Mesendoderm (in vitro differentiated cells): ENCODE data around the gene POLG2.
A peak's percentile ranks its signal among the peaks of the same experiment; 100 is the strongest.

Source experiments
- DNase-seq: peaks from one replicate; pipeline ENCODE4 v3.0.0; 2013
- H2AK5ac ChIP-seq: 2 replicates; pipeline ENCODE4 v1.6.1; 2013; ENCODE audit warnings: low read length, inconsistent platforms
- H2BK120ac ChIP-seq: 2 replicates; pipeline ENCODE4 v1.6.1; 2013; ENCODE audit warnings: low read depth, mild to moderate bottlenecking, low read length, moderate library complexity, mixed read lengths
- H2BK15ac ChIP-seq: replicated peaks from 2 replicates; pipeline ENCODE4 v1.6.1; 2013; ENCODE audit warnings: low read depth, mild to moderate bottlenecking, moderate library complexity
- H2BK5ac ChIP-seq: 2 replicates; pipeline ENCODE4 v1.6.1; 2013; ENCODE audit warnings: low read length, inconsistent platforms
- H3K18ac ChIP-seq: 2 replicates; pipeline ENCODE4 v1.6.1; 2013; ENCODE audit warnings: mild to moderate bottlenecking, low read length, mixed read lengths
- H3K23ac ChIP-seq: one replicate; pipeline ENCODE4 v1.6.1; 2013; ENCODE audit warnings: low read length
- H3K27ac ChIP-seq: 2 replicates; pipeline ENCODE4 v1.5.1; 2013; ENCODE audit warnings: low read depth, mild to moderate bottlenecking, inconsistent platforms, low read length, moderate library complexity
- H3K27me3 ChIP-seq: 2 replicates; pipeline ENCODE4 v1.6.1; 2013; ENCODE audit warnings: low read length, control low read depth, mild to moderate bottlenecking, inconsistent platforms; ENCODE audit not compliant: insufficient read depth, poor library complexity
- H3K36me3 ChIP-seq: 2 replicates; pipeline ENCODE4 v1.6.1; 2013; ENCODE audit warnings: low read length, inconsistent platforms; ENCODE audit not compliant: control insufficient read depth, insufficient read depth
- H3K4ac ChIP-seq: one replicate; pipeline ENCODE4 v1.6.1; 2013; ENCODE audit warnings: low read depth, mild to moderate bottlenecking, low read length, moderate library complexity
- H3K4me1 ChIP-seq: 2 replicates; pipeline ENCODE4 v1.6.1; 2013; ENCODE audit warnings: low read depth, low read length, inconsistent platforms; ENCODE audit not compliant: control insufficient read depth
- H3K4me2 ChIP-seq: 2 replicates; pipeline ENCODE4 v1.6.1; 2013; ENCODE audit warnings: low read length
- H3K4me3 ChIP-seq: 2 replicates; pipeline ENCODE4 v1.5.1; 2013; ENCODE audit warnings: mild to moderate bottlenecking, low read length
- H3K56ac ChIP-seq: one replicate; pipeline ENCODE4 v1.6.1; 2013; ENCODE audit warnings: low read length
- H3K79me1 ChIP-seq: 2 replicates; pipeline ENCODE4 v1.6.1; 2013; ENCODE audit warnings: low read length, inconsistent platforms
- H3K79me2 ChIP-seq: 2 replicates; pipeline ENCODE4 v1.6.1; 2013; ENCODE audit warnings: mild to moderate bottlenecking, low read length; ENCODE audit not compliant: control insufficient read depth, insufficient read depth
- H3K9ac ChIP-seq: 2 replicates; pipeline ENCODE4 v1.6.1; 2013; ENCODE audit warnings: low read length, inconsistent platforms
- H4K5ac ChIP-seq: one replicate; pipeline ENCODE4 v1.6.1; 2013; ENCODE audit warnings: low read length
- H4K8ac ChIP-seq: one replicate; pipeline ENCODE4 v1.6.1; 2013; ENCODE audit warnings: low read depth, mild to moderate bottlenecking, control low read depth, low read length, moderate library complexity
- WGBS: extraction: QIAGEN DNeasy Blood & Tissue Kit; methylation state at CpG from one replicate; pipeline ENCODE4 v1.1.7; 2013; ENCODE audit warnings: low lambda C conversion rate, missing lambda C conversion rate; ENCODE audit not compliant: insufficient coverage; ENCODE audit errors: extremely low coverage; 5-methylcytosine and 5-hydroxymethylcytosine counted together

The POLG2 gene

DNA sequence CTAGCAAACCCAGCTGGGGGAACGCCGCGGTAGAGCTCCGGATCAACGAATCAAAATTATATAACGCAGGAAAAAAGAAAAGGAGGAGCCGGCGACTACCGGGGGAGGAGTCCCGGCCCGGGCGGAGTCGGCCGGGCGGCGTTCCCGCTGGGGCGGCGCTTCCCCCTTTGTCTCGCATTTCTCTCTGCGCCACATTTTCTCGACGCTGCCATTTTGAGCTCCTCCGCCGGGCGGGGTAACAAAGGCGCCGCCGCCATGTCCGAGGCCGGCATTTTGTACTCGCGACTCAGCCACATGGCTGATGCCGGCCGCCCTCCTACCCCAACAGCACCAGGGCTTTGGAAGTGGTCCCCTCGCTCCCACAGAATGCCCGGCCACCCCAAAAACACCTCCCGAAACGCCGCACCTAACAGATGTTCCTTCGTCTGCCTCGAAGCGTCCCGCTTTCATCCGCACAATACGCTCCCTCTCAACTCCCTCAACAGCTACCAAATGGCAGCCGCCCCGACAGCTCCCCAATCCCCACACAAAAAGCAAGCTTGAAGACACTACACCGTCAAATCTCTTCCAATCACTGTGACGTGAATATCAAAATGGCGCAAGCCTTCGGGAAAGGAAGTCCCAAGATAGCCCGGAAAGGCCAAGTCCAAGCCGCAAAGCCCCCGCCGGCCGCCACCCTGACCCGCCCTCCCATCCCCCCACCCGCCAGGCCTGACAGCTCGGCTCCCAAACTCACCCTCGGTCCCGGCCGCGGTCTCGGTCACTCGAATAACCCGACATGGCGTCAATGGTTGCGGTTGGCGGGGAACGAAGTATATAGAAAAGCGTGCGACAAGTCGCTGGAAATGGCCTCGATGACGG, 8.7 kb upstream of the POLG2 start:
- Histone ChIP-seq H3K27ac (peak overlapping the region; percentile 92), H2AK5ac (peak overlapping the region; percentile 99)
- no CpG with 5 or more reads among the region's 76 CpGs for WGBS

DNA sequence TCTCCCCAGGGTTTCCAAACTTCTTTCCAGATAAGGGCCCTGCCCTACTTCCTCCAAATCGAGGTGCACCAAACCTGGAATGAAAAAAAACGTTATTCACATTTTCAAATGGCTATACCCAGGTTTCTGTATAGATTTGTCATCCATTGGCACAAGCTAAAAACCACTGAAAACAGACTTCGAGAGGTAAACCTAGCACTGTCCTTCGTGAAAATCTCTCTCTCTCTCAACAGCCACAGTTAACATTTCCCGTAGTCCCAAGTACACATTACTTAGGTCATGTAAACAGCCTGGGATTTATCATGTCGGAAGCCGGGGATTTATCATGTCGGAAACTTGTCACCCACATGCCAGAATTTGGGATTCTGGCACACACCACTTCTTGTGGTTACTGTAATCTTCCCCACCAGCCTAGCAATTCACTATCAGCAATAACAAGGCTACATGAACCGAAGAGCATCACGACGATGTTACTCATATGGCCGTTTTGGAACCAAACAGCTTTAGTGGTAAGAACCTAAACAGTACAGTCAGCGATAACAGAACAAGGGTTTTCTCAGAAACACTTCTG, 8.0 kb upstream of the POLG2 start:
- Histone ChIP-seq H3K4me3 (peak overlapping the region; percentile 100), H2BK120ac (no peak overlapping the region), H3K79me2 (peaks cover 76% of the 10 kb centered on the region), H3K79me1 (peaks cover 23% of the 10 kb centered on the region), H3K4me1 (no peaks in the 10 kb centered on the region), H3K4me2 (peak overlapping the region; percentile 93), H2AK5ac (no peak overlapping the region), H4K8ac (no peak overlapping the region), H4K5ac (peak overlapping the region; percentile 13), H3K56ac (peak overlapping the region; percentile 100), H3K9ac (peak overlapping the region; percentile 100), H3K27ac (no peak overlapping the region), H2BK5ac (no peak overlapping the region), H3K18ac (no peak overlapping the region), H3K27me3 (no peaks in the 10 kb centered on the region), H2BK15ac (no peak overlapping the region), H3K36me3 (peaks cover 30% of the 10 kb centered on the region), H3K23ac (peak overlapping the region; percentile 70), H3K4ac (peak overlapping the region; percentile 98)
- peak; percentile 37 for DNase-seq
- no CpG with 5 or more reads among the region's 13 CpGs for WGBS

More for the DNA sequence above, 8.7 kb upstream of the POLG2 start:
- Histone ChIP-seq H3K4me2 (peak overlapping the region; percentile 93), H3K4me1 (no peaks in the 10 kb centered on the region), H4K8ac (peak overlapping the region; percentile 92), H3K27me3 (no peaks in the 10 kb centered on the region), H4K5ac (no peak overlapping the region), H2BK5ac (peak overlapping the region; percentile 94), H3K56ac (peak overlapping the region; percentile 100), H2BK120ac (peak overlapping the region; percentile 46), H3K79me1 (peaks cover 20% of the 10 kb centered on the region), H3K79me2 (peaks cover 74% of the 10 kb centered on the region), H2BK15ac (no peak overlapping the region), H3K4me3 (peak overlapping the region; percentile 100), H3K9ac (peak overlapping the region; percentile 100), H3K4ac (peak overlapping the region; percentile 98), H3K23ac (peak overlapping the region; percentile 95), H3K18ac (peak overlapping the region; percentile 86), H3K36me3 (peaks cover 24% of the 10 kb centered on the region)
- peak; percentile 86 for DNase-seq

DNA sequence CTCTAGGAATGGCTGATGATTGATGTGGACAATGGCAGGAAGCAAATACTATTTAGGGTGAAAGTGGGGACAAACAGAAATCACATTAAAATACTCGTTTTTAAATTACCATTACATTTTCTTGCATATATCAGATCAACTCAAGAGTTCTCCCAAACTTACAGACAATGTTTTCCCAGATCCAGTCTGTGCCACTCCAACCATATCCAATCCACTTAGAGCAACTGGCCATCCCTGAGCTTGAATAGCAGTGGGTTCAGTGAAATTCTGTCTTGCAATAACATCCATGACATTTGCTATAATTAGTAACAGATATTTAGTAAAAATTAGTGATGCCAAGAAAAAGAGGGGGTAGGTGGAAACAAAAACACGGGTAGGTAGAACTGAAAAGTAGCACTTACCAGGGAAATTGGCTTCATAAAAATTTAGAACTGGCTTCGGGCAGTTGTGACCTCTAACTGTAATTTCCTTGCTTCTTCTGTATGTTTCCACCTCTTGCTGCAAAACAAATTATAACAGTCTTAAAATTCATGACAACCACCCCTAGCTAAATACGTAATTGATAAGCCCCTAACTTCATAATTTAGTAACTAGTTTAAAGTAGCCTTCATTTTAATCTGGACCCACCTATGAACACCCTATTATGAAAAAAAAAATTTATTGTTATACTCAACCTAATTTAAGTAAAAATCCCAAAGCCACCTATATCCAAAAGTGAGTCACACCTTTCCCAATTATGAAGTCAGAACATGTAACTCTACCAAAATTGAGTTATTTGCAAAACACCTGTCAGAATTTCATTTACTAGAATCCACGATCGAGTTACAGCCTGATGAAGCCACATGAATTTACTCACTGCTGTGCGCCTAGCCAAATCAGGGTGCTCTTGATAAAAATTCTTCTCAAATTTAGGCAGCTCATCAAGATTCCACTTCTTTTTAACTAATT, 7.2 kb upstream of the POLG2 start:
- Histone ChIP-seq H3K18ac (no peak overlapping the region), H3K79me2 (peaks cover 71% of the 10 kb centered on the region), H2AK5ac (no peak overlapping the region), H3K4me3 (peak overlapping the region; percentile 100), H3K36me3 (peaks cover 31% of the 10 kb centered on the region), H3K4me1 (no peaks in the 10 kb centered on the region), H2BK5ac (no peak overlapping the region), H4K5ac (no peak overlapping the region), H3K27ac (no peak overlapping the region), H3K23ac (no peak overlapping the region), H3K27me3 (no peaks in the 10 kb centered on the region), H2BK15ac (no peak overlapping the region), H3K4me2 (peak overlapping the region; percentile 93), H3K9ac (peak overlapping the region; percentile 100), H3K4ac (no peak overlapping the region), H3K79me1 (peaks cover 22% of the 10 kb centered on the region), H3K56ac (peak overlapping the region; percentile 100), H2BK120ac (no peak overlapping the region), H4K8ac (no peak overlapping the region)
- no peak for DNase-seq
- no CpG with 5 or more reads among the region's 7 CpGs for WGBS

DNA sequence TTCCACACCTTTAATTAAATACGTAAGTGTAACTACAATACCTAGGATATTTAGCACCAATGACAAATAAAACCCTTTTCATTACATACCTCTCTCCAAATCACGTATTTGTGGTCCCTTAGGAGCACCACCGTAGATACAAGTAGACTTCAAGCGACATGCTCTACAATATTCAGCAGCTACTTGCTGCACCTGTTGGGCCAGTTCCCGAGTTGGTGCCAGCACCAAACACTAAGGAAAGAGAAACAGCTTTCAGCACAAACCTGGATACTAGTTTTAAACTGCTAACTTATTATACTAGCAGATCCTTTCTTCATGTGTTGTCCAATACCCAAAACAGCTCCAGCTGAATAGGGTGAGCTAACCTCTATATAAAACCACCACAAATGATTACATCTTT, 6.5 kb upstream of the POLG2 start:
- 100% methylated on average over 1 of the region's 5 CpGs for WGBS
- Histone ChIP-seq H3K4me3 (no peak overlapping the region), H3K23ac (no peak overlapping the region), H3K79me1 (peaks cover 19% of the 10 kb centered on the region), H3K4me1 (no peaks in the 10 kb centered on the region), H2AK5ac (no peak overlapping the region), H3K56ac (no peak overlapping the region), H3K79me2 (peaks cover 66% of the 10 kb centered on the region), H2BK120ac (no peak overlapping the region), H3K9ac (no peak overlapping the region), H3K27ac (no peak overlapping the region), H4K8ac (no peak overlapping the region), H3K18ac (no peak overlapping the region), H3K4ac (no peak overlapping the region), H2BK15ac (no peak overlapping the region), H4K5ac (no peak overlapping the region), H3K4me2 (no peak overlapping the region), H2BK5ac (no peak overlapping the region), H3K27me3 (no peaks in the 10 kb centered on the region), H3K36me3 (peaks cover 31% of the 10 kb centered on the region)
- no peak for DNase-seq

DNA sequence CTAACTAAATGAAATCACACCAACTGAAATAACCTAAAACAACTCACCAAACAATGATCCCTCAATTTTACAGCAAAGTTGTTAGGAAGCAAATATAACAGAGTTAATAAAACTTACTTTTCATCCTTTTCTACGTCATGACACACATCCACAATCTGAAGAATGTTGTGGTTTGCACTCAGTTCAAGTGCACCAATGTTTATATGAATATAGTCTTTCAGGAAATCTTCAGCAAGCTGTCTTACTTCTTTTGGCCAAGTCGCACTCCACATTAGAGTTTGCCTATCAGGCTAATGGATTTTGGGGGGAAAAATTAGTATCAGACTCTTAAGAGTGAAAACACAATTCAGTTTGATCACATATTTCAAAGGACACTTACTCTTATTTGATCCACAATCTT, 6.0 kb upstream of the POLG2 start:
- H3K9ac ChIP-seq, result no peak overlapping the region
- no peak overlapping the region for H2BK15ac ChIP-seq
- no peak overlapping the region for H3K4me2 ChIP-seq
- DNase-seq, result no peak
- H3K27me3 ChIP-seq, result no peaks in the 10 kb centered on the region
- H3K27ac ChIP-seq, result no peak overlapping the region
- H2AK5ac ChIP-seq, result no peak overlapping the region
- no peak overlapping the region for H2BK5ac ChIP-seq
- peaks cover 31% of the 10 kb centered on the region for H3K36me3 ChIP-seq
- peaks cover 19% of the 10 kb centered on the region for H3K79me1 ChIP-seq
- no peak overlapping the region for H3K23ac ChIP-seq
- no peak overlapping the region for H4K8ac ChIP-seq
- peaks cover 61% of the 10 kb centered on the region for H3K79me2 ChIP-seq
- no peak overlapping the region for H4K5ac ChIP-seq
- H2BK120ac ChIP-seq, result no peak overlapping the region
- H3K4me1 ChIP-seq, result no peaks in the 10 kb centered on the region
- H3K18ac ChIP-seq, result no peak overlapping the region
- no peak overlapping the region for H3K56ac ChIP-seq
- no CpG with 5 or more reads among the region's 2 CpGs for WGBS
- no peak overlapping the region for H3K4me3 ChIP-seq
- H3K4ac ChIP-seq, result no peak overlapping the region
